ENCODE data around the gene BTG1.
A peak's percentile ranks its signal among the peaks of the same experiment; 100 is the strongest.
"Not testable (repeated sequence)": the region's sequence is repeated elsewhere in the genome, so short reads cannot be mapped to it uniquely, and the experiment has no call there.

The BTG1 gene

DNA sequence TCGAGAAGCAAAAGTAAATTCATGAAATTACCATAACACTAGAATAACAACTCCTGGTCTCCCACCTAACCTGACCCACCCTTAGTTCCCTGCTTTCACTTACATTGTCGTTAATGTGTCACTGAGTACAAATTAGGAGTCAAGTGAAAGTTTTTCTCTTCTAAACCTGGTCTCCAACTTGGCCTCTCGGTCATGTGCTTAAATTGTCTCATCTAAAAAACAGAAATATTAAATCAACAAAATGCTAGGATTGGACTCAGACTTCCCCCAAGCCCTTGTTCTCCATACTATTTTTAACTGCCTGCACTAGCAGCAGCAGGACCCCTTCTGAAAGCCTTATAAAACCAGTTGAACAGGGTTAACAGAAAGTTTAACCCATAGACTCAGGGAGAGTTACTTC is 1.8 kb upstream of the BTG1 start:
- DNase-seq, result no peak

DNA sequence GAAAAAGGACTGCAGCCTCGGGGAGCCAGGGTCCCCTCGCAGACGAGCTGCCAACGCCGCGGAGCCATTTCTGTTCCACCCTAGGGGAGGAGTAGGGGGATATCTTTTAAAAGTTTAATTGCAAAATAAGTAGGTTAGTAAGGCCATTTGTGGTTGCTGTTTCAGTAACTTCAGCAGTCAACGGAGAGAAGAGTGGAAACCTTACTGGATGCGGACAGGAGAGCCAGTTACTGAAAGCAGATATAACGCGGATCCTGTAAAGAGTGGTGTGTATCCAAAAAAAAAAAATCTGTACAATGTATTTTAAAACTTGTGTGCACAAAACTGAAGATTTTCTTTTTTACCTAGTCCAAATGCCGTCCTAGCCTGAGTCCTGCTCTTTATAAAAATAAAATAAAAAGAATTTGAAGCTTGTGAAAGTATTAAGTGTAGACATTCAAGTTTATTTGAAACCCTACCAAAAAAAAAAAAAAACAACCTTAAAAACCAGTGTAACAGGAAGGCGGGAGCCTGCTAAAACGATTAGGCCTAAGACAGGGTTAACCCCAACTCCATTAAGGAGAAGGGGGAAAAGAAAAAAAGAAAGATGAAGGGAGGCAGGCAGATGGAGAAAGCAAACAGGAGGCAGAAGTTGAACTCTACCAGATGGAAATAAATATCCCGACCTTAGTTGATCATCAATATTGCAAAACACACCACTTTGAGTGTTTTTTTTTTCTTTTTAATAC is 1.0 kb upstream of the BTG1 start:
- DNase-seq, result no peak

DNA sequence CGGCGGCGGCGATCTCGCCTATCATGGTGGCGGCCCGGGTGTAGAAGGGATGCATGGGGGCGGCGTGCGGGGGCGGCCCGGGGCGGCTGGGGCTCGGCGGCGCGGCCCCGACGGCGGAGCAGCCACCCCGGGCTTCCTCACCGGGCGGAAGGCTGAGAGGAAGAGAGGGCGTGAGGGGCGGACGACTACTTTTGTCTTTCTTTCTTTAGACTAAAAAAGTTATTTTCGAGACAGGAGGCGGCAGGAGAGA is 240 bp downstream of the BTG1 start:
- no peak for DNase-seq

- DNase-seq, result peak; percentile 70 to 75
Measured at GRCh38 chr12:92144631-92145480, 790 bp downstream of the BTG1 start.

DNA sequence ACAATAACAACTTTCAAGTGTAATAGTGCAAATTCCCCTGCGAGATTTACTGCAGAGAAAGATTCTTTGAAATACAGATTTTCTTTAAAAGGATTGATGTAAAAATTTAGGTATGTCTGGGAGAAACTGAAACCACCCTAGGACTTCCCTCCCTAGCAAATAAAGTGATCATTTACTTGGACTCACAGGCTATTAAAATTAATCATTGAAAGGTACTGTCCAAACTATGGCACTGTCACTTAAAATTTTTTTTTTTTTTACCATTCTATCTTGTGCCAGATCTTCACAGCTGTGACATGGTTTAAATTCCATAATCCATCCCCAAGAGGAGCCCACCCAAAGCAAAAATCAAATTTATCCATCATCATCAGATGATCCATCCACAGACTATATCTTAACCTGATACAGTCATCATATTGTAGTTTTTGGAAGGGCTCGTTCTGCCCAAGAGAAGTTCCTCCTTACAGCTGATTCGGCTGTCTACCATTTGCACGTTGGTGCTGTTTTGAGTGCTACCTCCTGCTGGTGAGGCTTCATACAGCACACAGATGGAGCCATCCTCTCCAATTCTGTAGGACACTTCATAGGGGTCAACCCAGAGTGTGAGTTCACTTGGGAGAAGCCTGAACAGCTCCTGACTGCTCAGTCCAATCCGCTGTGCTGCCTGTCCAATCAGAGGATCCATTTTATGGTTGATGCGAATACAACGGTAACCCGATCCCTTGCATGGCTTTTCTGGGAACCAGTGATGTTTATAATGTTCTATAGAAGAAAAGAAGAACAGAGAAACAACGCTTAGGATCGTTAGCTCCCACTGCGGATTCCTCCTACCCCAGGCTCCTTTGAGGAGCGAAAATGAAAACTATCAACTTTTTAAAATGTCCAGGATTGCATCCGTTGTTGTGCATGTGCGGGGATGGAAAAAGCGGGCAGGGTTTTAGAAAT is 1.7 kb downstream of the BTG1 start:
- DNase-seq, result peak; percentile 76 to 78

GRCh38 chr12:92143258-92143657 is 2.4 kb downstream of the BTG1 start:
- DNase-seq, result no peak

GRCh38 chr12:92142251-92142926 is 3.3 kb downstream of the BTG1 start:
- DNase-seq, result no peak

GRCh38 chr12:92141591-92142121 is 4.0 kb downstream of the BTG1 start:
- no peak for DNase-seq

- DNase-seq, result no peak
Measured at GRCh38 chr12:92140896-92141536, 4.6 kb downstream of the BTG1 start.

DNA sequence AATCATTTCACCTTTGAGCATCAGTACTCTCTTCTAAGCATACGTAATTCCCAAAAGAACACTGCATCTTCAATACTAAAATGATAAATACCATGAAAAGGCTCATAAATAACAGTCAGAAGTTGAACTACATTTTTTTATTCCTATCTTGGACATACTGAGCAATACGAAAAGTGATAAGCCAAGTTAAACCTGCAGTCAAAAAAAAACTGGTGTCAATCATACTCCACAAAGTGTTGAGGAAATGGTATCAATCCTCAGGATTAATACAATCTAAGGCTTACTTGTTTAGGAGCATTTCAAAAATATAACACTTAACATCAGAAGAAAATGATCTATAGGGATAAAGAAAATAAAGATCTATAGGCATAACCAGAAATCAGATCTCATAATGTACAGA is 5.5 kb downstream of the BTG1 start:
- no peak for DNase-seq

GRCh38 chr12:92139634-92140150 is 6.0 kb downstream of the BTG1 start:
- no peak for DNase-seq

GRCh38 chr12:92138626-92139025 is 7.0 kb downstream of the BTG1 start:
- DNase-seq, result no peak

GRCh38 chr12:92138144-92138543 is 7.5 kb downstream of the BTG1 start:
- DNase-seq, result no peak

DNA sequence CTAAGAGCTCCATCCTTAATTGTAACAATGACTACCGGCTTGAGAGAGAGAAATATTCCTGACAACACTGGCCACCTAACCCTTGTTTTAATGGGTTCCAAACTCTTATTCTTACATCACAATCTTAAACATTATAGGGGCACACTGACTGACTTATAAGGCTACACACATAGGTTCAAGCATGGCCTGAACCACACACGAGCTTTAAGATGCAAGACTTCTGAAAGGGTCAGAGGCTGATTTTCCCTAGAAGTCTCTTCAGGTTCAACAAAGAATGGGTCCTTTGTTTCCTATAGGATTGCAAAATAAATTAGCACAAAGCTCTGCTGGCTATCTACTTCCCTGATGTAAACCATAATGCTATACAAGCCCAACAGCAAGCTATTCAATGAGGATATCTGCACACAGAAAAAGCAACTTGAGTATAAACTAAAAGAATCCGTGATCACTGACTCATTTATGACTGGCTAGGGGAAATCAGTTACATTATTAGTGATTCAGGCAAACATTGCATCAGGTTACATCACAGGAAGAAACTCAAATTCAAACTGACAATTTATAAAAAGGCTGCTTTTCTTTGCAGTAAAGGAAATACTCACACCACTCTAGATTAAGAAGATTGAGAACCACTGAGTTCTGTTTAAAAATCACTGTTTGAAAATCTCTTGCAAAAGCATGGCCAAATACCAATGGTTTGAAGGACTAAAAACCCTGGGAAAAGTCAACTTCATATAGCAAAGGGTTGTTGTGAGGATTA is 8.5 kb downstream of the BTG1 start:
- no peak for DNase-seq

DNA sequence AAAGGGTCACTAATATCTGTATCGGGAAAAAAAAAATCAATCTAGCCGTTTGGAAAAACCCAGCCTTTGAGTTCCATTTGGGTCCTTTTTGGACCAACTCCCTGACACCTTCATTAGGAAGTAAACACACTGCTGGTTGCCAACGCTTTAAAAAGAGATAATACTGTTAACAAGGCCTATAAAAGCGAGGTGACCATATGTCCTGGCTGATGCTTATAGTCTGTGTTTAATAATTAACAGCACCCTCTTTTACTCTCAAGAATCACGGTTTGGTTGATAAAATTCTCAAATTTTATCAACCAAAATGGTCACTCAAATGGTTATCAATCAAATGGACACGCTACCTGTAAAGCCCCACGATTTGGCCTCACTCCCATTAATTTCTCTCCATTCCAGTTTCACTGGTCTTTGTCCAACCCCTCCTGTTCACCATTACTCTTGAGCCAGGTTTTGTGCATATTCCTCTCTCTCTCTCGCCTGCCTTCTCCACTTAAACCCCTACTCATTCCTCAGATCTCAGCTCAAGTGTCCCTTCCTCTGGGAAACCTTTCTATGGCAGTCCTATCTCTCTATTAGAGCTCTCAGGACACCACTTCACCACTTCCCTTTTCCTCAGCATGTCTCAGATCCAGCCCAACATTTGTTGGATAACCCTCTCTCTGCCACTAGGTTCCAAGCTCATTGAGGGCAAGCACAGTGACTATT is 9.5 kb downstream of the BTG1 start:
- no peak for DNase-seq

DNA sequence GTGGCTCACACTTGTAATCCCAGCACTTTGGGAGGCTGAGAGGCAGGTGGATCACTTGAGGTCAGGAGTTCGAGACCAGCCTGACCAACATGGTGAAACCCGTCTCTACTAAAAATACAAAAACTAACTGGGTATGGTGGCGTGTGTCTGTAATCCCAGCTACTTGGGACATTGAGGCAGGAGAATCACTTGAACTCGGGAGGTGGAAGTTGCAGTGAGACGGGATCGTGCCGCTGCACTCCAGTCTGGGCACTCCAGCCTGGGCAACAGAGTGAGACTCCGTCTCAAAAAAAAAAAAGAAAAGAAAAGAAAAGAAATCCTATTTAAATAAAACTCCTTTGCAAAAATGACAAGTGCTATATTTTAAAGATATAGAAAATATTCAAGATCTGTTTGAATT is 10.1 kb downstream of the BTG1 start:
- DNase-seq, result not testable (repeated sequence)

DNA sequence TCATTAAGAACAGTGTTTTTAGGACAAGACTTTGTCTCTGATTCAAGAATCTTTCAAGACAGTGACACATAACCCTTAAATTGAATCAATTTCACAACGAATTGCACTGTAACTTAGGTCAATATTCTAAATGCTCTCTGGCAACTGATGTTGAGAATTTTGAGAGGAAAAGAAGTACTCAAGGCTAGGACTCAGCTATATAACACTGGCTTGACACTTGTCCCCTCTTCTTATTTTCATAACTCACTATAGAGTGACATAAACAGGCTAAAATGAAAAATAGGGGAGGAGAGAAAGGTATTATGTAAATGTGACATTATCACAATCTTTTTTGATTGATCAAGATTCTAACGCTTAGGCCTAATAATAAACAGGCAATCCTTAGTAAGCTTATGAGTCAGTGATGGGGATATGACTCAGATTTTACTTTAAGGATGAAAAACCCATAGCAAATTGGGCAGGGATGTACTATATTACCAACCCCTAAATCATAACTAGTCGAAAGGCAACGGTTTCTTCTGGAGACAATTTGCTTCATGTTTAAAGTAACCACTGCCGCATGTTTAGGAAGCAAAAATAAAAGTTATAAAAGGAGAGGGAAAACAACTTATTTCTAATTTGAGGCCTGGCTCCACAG is 10.9 kb downstream of the BTG1 start:
- no peak for DNase-seq

- no peak for DNase-seq
Measured at GRCh38 chr12:92133795-92134637, 11.6 kb downstream of the BTG1 start.

DNA sequence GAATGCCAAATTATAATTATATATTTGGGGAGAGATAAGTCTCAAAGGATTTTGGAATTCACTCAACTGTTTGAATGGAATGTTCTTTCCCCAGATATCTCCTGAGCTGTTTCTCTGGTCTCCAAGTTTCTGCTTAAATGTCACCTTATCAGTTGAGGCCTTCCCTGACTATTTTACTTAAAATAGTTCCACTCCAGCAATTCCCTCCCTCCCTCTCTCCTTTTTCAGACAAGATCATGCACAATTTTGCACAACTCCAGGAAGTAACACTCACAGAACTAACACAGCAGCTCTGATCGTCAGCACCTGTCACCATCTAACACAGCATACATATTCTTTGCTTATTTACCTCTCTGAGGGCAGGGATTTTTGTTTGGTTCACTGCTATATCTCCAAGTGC is 12.5 kb downstream of the BTG1 start:
- DNase-seq, result no peak
